HG03521 (cell line): ENCODE measurements around the gene KCNK4.

Experiments used
- ATAC-seq: cut with Tn5 transposase; IDR thresholded peaks from one replicate; pipeline ENCODE4 v1.9.1; 2021; ENCODE audit warnings: mild to moderate bottlenecking, moderate library complexity; ENCODE audit not compliant: unreplicated experiment

KCNK4 gene

DNA sequence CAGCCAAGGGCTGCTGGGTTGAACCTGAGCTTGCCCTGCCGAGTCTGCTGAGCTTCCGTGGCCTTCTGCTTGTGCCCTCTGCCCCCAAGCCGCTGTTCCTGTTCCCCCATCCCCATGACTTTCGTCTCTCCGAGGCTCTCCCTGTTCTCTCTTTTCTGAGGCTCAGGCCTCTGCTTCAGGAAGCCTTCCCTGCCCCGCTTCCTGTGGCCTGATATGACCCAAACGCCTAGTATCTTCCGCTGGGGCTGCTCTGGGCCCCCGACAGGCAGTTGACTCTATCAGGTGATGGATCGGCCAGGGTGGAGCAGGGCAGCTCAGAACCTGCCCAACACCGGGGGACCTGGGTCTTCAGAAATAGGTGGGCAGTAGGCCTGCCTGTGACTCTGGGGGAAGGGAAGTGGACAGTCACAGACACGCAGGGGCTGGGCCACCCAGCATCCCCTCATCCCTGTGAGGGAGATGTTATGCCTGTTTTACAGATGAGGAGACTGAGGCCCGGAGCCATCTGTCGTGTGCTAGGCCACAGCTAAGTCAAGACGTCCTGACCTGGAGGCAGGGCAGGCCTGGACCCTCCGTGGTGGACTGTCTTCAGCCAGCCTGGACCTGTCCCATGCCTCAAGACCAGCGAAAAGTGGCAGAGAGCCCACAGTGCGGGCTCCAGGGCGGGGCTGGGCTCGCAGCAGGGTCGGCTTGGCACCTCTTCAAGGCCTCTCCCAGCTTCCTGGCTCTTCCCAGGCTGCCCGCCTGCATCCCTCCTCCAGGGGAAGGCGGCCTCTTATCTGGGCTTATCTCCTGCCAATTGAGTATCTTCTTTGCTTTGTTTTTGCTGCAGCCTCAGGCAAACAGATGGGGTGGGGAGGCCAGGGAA is 22.8 kb upstream of the KCNK4 start:
- ATAC-seq = no peak

GRCh38 chr11:64268893-64269539 is 22.1 kb upstream of the KCNK4 start:
- peak; percentile 7 for ATAC-seq

DNA sequence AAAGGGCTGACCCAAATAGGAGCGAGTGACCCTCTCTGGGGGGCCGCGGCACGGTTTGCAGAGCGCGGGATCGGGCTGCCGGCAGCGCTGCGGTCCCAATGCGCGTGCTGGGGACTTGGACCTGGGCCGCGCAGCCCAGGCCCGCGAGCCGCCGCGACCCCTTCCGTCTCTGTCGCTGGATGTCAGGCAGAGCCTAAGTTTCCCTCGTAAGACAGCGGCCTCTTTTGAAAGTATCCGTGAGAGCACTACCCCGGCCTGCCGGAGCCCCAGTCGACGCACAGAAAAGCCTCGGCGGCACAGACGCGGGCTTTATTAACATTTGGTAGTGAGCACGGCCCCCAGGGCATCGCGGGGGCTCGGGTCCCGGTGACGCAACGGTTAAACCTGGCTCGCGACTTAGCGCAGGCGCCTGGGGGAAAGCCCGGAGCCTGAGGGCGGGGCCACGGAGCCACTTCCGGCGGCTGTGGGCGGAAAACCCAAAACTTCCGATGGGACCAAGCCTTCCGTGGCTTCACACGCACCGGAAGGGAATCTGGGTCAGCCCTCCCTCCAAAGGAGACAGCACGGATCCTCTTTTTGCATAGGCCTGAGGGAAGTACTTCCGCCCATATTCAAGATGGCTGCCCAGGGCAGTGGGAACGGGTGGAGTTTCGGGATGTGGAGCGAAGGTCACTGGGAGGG is 21.4 kb upstream of the KCNK4 start:
- ATAC-seq = peak; percentile 58

DNA sequence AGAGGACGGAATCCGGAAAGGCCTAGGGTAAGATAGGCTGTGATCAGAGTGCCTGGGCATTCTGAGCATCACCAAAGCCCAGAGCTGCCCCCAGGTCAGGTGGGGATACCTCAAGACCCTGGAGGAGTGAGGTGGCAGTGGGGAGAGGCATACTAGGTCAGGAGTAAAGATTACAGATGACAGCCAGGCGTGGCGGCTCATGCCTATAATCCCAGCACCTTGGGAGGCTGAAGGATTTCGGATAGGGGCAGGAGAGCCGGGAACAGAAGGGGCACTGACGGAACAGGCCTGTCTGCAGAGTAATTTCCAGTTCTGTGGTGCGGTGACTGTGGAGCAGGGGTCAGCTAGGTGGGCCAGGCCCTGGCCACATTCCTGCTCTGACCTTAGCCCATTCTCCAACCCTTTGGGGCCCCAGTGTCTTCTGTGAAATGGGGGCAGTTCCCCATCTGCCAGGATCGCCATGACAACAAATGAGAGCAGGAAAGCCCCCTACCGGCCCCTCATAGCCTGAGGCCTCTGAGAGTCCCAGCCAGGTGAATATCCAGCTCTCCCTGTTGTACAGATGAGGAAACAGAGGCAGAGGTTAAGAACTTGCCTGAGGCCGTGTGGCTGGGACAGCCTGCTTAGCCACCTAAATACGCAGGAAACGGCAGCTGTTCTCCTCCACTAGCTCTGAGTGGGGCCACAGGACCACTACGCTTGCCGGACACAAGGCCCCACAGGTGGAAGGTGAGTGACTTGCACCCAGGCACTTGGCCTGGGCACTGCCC is 15.9 kb upstream of the KCNK4 start:
- no peak for ATAC-seq

DNA sequence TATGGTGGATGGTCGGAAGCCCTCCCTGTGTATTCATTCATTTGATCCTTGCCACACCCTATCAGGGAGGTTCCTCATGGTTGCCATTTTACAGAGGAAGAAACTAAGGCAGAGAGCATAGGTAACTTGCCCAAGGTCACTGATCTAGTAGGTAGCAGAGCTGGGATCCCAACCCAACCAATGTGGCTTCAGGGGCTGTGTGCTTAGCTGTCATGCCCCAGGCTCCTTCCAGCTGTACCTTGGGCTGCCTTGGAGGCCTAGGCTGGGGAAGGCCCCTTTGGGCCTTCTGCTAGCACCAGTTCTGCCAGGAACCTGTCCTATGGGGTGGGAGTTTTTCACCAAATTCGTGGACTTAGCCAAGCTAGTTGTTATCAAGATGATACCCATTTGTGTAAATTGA is 15.3 kb upstream of the KCNK4 start:
- no peak for ATAC-seq

DNA sequence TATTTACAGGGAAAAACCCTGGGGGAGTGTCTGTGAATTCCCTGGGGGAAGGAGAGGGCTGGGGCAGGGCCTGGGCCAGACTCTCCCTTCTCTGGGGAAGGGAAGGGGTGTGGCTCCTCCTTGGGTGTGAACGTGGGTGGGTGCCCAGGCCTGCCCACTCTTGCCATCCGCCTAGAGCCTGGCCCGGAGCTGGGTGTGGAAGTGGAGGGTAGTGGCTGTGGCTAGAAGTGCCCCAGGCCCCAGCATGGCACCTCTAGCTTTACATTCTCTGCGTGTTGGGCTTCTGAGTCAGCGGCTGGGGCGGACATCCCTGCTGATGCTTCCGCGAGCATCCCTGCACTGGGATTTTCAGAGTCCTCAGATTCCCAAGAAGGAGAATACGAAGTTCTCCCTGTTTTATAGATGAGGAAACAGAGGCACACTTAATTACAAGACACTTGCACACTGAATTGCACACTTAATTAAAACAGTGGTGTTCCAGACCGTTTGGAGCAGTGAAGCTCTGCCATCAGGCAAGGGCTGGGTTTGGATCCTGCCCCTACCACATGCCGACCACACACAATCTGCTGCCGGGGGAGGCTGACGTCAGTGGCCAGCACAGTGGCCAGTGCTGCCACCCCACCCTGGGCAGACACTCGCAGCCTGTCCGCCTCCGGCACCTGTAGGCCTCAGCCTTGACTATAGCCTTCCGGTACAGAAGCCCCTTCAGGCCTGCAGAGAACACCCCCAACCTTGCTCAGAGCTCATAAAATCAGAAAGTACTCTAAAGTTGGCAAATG is 14.3 kb upstream of the KCNK4 start:
- no peak for ATAC-seq

DNA sequence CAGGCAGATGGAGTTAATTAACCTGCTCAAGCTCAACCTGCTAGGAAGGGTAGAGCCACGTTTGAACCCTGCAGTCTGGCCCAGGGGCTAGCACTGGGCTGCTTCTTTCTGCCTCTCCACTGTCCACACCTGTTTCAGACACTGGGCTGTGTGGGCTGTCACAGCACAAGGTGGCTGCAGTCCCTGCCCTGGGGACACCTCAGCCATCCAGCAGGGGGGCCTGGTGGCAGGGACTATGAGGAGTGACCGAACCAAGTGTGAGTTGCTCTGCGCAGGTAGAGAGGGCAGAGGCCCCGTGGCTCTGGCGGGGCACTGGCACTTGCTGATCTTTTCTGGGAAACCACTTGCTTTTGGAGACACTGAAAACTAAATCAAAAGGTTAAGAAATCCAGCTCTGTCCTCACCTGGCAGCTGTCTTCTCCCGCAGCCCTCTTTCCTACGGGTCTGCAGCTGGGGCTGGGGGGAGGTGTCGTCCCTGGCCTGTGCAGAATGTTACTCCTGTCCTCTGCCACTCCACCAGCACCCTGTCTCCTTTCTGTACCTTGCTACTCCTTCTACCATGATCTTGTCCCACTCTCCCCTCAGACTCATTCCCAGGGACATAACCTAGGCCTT is 12.4 kb upstream of the KCNK4 start:
- ATAC-seq = no peak

DNA sequence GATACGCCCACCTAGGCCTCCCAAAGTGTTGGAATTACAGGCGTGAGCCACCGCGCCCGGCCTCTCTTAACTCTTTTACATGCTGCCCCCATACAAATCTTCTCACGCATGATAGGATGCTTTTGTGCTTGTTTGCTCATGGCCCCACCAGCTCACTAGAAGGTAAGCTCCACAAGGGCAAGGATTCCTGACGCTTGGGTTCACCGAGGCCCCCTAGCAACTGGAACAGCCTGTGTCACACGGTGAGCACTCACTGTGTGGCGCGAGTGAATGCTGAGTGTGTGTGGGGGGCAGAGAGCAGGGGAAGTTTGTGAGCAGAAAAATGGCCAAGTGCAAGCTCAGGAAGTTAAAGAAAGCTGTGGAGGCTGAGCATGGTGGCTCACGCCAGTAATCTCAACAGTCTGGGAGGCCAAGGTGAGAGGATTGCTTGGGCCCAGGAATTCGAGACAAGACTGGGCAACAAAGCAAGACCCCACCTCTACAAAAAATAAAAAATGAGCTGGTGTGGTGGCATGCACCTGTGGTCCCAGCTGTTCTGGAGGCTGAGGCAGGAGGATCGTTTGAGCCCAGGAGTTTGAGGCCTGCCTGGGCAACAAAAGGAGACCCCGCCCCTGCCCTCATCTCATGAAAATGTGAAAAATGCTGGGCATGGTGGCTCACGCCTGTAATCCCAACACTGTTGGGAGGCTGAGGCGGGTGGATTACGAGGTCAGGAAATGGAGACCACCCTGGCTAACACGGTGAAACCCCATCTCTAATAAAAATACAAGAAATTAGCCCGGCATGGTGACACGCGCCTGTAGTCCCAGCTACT is 8.9 kb upstream of the KCNK4 start:
- ATAC-seq = no peak

DNA sequence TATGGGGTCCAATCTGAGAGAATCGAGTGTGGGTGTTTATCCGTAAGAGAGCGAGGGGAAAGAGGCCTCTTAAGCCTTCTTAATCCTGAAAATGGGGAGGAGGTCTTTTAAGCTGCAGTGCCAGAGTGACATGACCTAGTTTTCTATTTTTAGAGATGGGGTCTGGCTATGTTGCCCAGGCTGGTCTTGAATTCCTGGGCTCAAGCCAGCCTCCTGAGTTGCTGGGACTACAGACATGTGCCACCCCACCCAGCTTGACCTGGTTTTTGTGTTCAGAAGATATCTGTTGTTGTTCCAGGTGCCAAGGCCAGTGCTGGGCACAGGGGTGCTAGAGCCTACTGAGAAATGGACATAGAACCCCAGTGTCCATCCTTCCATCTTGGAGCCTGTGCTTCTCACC is 8.0 kb upstream of the KCNK4 start:
- no peak for ATAC-seq

- peak; percentile 64 for ATAC-seq
These were observed 6.8 kb upstream of the KCNK4 start, which contains the start of gene BAD for GRCh38 chr11:64284048-64284961. Gene BAD, minus strand, starts transcription at chr11:64284665. Its CDS starts 297 bp downstream, at chr11:64284368.

DNA sequence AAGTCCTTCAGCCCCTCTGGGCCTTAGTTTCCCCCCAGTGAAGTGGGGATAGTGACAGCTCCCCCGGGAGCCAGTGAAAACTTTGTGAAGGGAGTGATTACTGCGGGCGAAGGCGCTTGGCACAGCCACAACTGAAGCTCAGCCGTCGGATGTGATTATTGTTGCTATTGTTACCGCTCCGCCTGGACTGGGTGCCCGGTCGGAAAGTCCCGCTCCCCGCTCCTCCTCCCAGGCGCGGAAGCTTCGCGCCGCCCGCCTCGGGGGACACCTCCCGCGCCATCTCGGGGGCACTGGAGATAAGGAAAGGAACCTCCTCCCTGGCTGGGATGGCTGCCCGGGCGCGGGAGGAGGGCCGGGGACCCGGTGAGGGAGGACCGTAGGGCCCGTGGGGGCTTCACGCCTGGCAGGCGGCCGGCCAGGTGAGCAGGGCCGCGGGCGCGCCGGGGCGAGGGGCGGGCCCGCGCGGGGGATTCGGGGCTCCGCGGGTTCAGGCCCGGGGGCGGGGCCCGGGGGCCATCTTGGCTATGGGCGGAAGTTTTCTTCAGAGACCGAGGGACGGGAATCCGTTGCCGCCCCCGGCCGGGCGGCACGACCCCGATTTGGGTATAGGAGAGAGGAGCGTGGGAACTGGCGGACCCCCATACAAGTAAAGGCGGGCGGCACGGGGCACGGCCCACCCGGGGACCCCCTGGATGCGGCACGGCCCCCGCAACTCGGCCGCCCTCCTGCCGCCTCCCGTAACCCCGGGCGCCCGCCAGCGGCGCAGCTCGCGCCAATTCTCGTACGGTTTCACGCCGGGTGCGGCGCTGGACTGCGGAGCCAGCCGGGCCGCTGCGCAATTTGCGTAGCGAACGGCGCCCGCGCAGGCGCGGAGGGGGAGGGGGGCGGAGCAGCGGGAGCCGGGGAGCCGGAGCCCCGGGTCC is 5.9 kb upstream of the KCNK4 start, which contains the start of gene GPR137:
Gene GPR137 (plus strand): TSS at position 887 of the 923 bp plus-strand sequence. CDS start 677 bp downstream, outside the sequence.
- ATAC-seq = peak; percentile 58

- no peak for ATAC-seq
These were observed 5.0 kb upstream of the KCNK4 start for GRCh38 chr11:64285885-64286800.

DNA sequence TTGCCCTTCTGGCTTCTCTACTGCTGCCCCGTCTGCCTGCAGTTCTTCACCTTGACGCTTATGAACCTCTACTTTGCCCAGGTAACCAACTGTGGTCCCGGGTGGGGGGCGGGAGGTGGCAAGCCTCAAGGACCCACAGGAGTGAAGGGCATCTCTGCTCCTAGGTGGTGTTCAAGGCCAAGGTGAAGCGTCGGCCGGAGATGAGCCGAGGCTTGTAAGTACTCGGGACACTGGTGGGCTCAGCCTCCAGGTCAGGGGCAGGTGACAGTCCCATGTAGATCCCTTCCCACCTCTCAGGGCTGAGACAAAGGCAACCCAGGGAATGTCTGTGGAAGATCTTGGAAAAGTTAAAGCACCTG is 4.3 kb upstream of the KCNK4 start:
- ATAC-seq = no peak

DNA sequence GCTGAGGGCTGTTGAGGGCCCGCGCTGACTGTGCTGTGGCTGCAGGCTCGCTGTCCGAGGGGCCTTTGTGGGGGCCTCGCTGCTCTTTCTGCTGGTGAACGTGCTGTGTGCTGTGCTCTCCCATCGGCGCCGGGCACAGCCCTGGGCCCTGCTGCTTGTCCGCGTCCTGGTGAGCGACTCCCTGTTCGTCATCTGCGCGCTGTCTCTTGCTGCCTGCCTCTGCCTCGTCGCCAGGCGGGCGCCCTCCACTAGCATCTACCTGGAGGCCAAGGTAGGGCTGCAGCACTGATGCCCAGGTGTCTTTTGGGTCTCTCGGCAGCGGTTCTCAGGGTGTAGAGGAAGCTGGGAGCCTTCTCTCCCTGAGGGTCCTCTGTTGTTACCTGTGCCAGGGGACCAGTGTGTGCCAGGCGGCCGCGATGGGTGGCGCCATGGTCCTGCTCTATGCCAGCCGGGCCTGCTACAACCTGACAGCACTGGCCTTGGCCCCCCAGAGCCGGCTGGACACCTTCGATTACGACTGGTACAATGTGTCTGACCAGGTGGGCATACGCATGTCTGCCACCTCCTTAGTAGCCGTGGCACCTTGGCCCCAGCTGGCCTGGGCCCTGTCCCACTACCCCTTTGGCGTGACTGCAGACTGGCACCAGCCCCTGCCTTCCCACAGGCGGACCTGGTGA is 3.3 kb upstream of the KCNK4 start:
- no peak for ATAC-seq

DNA sequence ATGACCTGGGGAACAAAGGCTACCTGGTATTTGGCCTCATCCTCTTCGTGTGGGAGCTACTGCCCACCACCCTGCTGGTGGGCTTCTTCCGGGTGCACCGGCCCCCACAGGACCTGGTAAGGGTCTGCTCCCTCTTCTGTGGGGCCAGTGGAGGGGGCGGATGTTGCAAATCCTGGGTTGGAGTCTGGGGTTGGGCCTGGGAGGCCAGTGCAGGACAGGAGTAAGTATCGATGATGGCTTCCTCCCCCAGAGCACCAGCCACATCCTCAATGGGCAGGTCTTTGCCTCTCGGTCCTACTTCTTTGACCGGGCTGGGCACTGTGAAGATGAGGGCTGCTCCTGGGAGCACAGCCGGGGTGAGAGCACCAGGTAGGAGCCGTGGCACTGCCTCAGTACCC is 2.8 kb upstream of the KCNK4 start:
- ATAC-seq = no peak
